Esophagus mucosa (tissue), 1 donor: ENCODE data around the gene MTARC1. TPM values are rescaled to one million over a fixed set of nuclear protein-coding genes. Genes with fewer than 3 reads are reported as not detected.

Source experiments
- ATAC-seq: fragments of 200-7000 bp; cut with Tn5 transposase; one replicate; pipeline ENCODE4 v1.9.1; 2020
- total RNA-seq: library from RNA; stranded (reverse); gene quantifications from one replicate; pipeline ENCODE4 v1.2.4, GENCODE V29; 2023
- donor health status: DM: yes; HTN: yes; CAD: no.

Gene MTARC1
- total RNA-seq, 1 donor from 2014 or later: 6.1 TPM

- ATAC-seq: peak; percentile 62
These were observed 16.3 kb upstream of the MTARC1 start for GRCh38 chr1:220770245-220770913.

- no peak for ATAC-seq
These were observed 13.9 kb upstream of the MTARC1 start for GRCh38 chr1:220772846-220773245.

- ATAC-seq: no peak
These were observed 11.4 kb upstream of the MTARC1 start for GRCh38 chr1:220775240-220775853.

GRCh38 chr1:220776254-220776653 is 10.5 kb upstream of the MTARC1 start:
- ATAC-seq: no peak

GRCh38 chr1:220776720-220777326 is 9.9 kb upstream of the MTARC1 start:
- ATAC-seq: peak; percentile 93

GRCh38 chr1:220783453-220783852 is 3.3 kb upstream of the MTARC1 start:
- ATAC-seq: no peak

- no peak for ATAC-seq
These were observed 2.0 kb upstream of the MTARC1 start for GRCh38 chr1:220784751-220785150.

GRCh38 chr1:220785166-220786056 is 1.3 kb upstream of the MTARC1 start:
- ATAC-seq: peak; percentile 37

GRCh38 chr1:220786057-220786336 is 716 bp upstream of the MTARC1 start:
- ATAC-seq: peak; percentile 3

GRCh38 chr1:220787069-220787619 is 431 bp downstream of the MTARC1 start:
- ATAC-seq: peak; percentile 84

- ATAC-seq: no peak
These were observed 2.2 kb downstream of the MTARC1 start for GRCh38 chr1:220788900-220789299.

GRCh38 chr1:220789532-220790147 is 2.9 kb downstream of the MTARC1 start:
- no peak for ATAC-seq

- ATAC-seq: no peak
These were observed 4.6 kb downstream of the MTARC1 start for GRCh38 chr1:220791285-220791684.

- no peak for ATAC-seq
These were observed 5.2 kb downstream of the MTARC1 start for GRCh38 chr1:220791956-220792355.

GRCh38 chr1:220796530-220796929 is 9.8 kb downstream of the MTARC1 start:
- ATAC-seq: no peak

- no peak for ATAC-seq
These were observed 10.3 kb downstream of the MTARC1 start for GRCh38 chr1:220797044-220797443.

GRCh38 chr1:220797553-220797952 is 10.8 kb downstream of the MTARC1 start:
- peak; percentile 44 for ATAC-seq

GRCh38 chr1:220798338-220798737 is 11.6 kb downstream of the MTARC1 start:
- no peak for ATAC-seq

GRCh38 chr1:220800262-220800661 is 13.5 kb downstream of the MTARC1 start:
- ATAC-seq: no peak

GRCh38 chr1:220803401-220804201 is 16.9 kb downstream of the MTARC1 start:
- ATAC-seq: no peak

GRCh38 chr1:220804202-220804586 is 17.5 kb downstream of the MTARC1 start:
- ATAC-seq: no peak

GRCh38 chr1:220806408-220806807 is 19.7 kb downstream of the MTARC1 start:
- no peak for ATAC-seq
